ENCODE measurements around the gene ABO.

DNA sequence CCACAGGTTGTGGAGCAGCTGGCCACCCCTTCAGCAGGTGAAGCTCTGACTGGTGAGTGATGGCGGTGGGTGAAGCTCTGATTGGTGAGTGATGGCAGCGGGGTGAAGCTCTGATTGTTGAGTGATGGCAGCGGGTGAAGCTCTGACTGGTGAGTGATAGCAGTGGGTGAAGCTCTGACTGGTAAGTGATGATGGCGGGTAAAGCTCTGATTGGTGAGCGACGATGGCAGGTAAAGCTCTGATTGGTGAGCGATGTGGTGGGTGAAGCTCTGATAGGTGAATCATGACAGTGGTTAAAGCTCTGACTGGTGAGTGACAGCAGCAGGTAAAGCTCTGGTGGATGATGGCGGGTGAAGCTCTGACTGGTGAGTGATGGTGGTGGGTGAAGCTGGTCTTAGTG is 9.4 kb upstream of the ABO start:
- TF ChIP-seq POLR2A (IDR thresholded peaks at IDR 0.05; ENCODE audit: low read depth, low read length) (no peak), TAF1 (IDR thresholded peaks at IDR 0.05; ENCODE audit: low read depth, low read length) (no peak), POLR2AphosphoS5 (IDR thresholded peaks at IDR 0.05; ENCODE audit: low read depth, low read length) (no peak), SPI1 (IDR thresholded peaks at IDR 0.05; ENCODE audit: low read depth, low read length) (no peak), PAX5 (IDR thresholded peaks at IDR 0.05; ENCODE audit: insufficient read depth, low read length, severe bottlenecking) (no peak), POU2F2 (IDR thresholded peaks at IDR 0.05; ENCODE audit: low read depth, low read length) (no peak)
